ENCODE measurements around the gene FAM83D. TPM values are rescaled to one million over a fixed set of nuclear protein-coding genes. Genes with fewer than 3 reads are reported as not detected.
A peak's percentile ranks its signal among the peaks of the same experiment; 100 is the strongest.

The FAM83D gene
- polyA plus RNA-seq, 3 donors = 12.9 to 17.1 (median 14.5) TPM

GRCh38 chr20:38892091-38892981 lies 33.9 kb upstream of the FAM83D start:
- DNase-seq = no peak

- no peak for DNase-seq
These were observed 33.1 kb upstream of the FAM83D start for GRCh38 chr20:38893056-38893564.

DNA sequence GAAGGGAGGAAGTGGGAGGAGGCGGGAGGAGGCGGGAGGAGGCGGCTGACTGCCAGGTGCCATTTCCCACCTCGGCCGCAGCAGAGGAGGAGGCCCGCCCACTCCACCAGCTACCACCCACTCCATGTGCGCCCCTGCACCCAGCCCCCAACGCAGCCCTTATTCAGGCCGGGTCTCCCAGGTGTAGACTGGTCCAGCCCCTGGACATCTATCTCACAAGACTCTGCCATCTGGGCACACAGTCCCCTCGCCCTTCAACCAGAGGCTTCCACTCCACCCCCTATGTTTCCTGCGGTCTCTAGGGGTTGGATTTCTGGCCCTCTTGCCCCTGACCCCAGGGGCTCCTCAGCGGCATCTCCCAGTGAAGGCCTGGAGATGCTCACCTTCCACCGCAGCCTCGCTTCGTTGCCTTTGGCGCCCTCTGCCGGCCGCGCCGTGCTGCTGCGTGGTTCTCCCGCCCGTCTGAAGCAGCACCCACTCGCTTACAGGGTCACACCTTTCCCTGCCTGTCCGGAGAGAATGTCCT lies 32.6 kb upstream of the FAM83D start:
- DNase-seq = peak; percentile 21

- DNase-seq = no peak
These were observed 31.9 kb upstream of the FAM83D start for GRCh38 chr20:38894091-38894847.

GRCh38 chr20:38895098-38895949 lies 30.9 kb upstream of the FAM83D start:
- no peak for DNase-seq

DNA sequence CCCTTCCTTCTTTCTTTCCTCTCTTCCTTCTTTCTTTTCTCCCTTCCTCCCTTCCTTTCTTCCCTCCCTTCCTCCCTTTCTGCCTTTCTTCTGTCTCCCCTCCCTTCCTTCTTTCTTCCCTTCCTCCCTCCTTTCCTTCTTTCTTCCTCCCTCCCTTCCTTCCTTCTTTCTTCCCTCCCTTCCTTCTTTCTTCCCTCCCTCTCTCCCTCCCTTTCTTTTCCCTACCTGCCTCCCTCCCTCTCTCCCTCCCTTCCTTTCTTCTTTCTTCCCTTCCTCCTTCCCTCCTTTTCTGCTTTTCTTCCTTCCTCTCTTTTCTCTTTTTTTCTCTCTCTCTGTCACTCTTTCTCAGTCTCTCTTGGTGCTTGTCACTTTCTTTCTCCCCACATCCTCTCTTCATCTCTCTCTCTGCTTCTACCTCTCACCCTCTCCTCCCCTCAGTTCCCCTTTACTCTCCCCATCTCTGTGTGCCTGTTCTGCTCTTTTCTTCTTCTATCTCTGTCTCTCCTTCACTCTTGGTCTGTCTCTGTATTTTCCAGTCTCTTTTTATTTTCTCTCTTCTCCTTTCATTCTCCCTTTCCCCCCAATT lies 30.1 kb upstream of the FAM83D start:
- DNase-seq = no peak

GRCh38 chr20:38897267-38897666 lies 28.9 kb upstream of the FAM83D start:
- DNase-seq = no peak

- no peak for DNase-seq
These were observed 25.6 kb upstream of the FAM83D start for GRCh38 chr20:38900606-38901005.

DNA sequence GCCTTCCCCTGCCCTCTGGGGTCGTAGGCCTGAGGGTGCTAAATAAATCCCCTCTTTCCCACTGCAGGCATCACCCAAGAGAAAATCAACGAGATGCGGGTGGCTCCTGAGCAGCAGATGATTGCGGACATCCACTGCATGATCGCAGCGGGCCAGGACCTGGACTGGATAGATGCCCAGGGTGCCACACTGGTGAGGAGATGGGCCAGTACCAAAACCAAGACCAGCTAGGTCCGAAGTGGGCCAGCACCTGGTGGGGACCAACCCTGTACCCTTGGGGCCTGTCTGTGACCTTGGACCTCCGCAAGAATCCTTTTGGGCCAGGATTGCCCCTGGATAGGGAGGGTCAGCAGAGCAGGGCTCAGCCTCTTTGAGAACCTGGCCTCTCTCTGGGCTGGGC lies 23.6 kb upstream of the FAM83D start:
- no peak for DNase-seq

DNA sequence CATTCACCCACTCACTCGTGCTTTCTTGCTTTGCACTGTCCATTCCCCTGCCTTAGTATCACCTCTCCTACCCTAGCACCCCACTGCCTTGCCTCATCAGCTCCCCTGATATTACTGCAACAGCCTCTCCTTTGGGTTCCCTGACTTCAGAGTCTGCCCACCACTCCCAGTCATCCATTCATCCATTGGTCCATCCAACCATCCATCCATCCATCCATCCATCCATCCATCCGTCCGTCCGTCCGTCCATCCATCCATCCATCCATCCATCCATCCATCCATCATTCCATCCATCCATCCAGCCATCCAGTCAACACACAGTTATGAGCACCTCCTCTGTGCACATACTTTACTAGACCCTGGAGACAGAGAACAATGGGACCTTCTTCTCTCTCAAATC lies 22.9 kb upstream of the FAM83D start:
- DNase-seq = no peak

GRCh38 chr20:38905375-38905774 lies 20.8 kb upstream of the FAM83D start:
- no peak for DNase-seq

DNA sequence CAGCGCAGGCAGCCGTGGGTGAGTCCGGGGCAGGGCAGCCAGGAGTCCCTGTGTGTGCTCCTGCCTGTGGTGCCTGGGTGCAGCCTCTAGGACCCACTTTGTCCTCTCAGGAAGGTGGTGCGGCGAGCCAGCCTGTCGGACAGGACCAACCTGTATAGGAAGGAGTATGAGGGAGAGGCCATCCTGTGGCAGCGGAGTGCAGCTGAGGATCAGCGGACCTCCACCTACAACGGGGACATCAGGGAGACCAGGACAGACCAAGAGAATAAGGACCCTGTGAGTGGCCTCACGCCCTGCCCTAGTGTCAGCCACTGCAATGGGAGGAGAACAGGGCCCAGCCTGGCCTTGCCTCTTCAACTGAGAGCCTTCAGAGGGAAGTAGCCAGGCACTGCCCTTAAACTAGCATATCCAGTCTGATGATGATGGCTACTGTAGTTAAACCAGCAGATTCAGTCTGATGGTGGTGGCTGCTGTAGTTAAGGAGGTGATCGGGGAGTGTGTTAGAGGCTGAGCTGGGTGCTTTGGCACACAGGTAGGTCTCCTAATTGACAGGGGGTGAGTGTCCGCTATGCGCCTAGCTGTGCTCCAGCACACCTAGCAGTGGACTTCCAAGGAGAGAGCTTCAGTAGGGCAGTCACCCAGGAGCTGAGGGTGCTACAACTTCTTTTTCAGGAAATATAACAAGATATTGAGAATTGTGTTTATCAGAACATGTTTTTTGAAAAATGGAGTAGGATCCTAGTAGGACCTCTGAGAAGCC lies 18.1 kb upstream of the FAM83D start:
- DNase-seq = no peak

- no peak for DNase-seq
These were observed 10.9 kb upstream of the FAM83D start for GRCh38 chr20:38915355-38915754.

- no peak for DNase-seq
These were observed 8.6 kb upstream of the FAM83D start for GRCh38 chr20:38917657-38918056.

- DNase-seq = no peak
These were observed 8.0 kb upstream of the FAM83D start for GRCh38 chr20:38918172-38918571.

GRCh38 chr20:38919683-38920082 lies 6.5 kb upstream of the FAM83D start:
- no peak for DNase-seq

- no peak for DNase-seq
These were observed 5.8 kb upstream of the FAM83D start for GRCh38 chr20:38920411-38920810.

GRCh38 chr20:38920851-38921250 lies 5.4 kb upstream of the FAM83D start:
- no peak for DNase-seq

DNA sequence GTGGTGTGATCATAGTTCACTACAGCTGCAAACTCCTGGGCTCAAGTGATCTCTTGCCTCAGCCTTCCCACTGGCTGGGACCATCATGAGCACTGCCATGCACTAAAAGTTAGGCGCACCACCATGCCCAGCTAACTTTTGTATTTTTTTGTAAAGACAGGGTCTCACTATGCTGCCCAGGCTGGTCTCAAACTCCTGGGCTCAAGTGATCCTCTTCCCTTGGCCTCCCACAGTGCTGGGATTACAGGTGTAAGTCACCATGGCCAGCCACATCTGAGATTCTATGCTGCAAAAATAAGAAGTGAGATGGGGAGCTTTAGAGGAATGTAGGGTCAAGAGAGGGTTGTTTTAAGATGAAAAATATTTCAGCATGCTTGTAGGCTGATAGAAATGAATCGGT lies 1.5 kb upstream of the FAM83D start:
- DNase-seq = no peak

GRCh38 chr20:38926934-38927616 lies 858 bp downstream of the FAM83D start:
- DNase-seq = no peak

All from renal pelvis (tissue), 4 donors.